A172 (cell line): ENCODE measurements around the gene TSNAXIP1. TPM values are rescaled to one million over a fixed set of nuclear protein-coding genes. Genes with fewer than 3 reads are reported as not detected.

Experiments used
- DNase-seq: peaks from one replicate; pipeline ENCODE4 v3.0.0-alpha.2; 2015; ENCODE audit warnings: low spot score
- total RNA-seq: library from RNA; depleted of rRNA; stranded (reverse); fragments of >200 nt; shearing (Covaris generic); gene quantifications from 2 replicates; pipeline ENCODE4 v1.2.3, GENCODE V29; 2014; rRNA removed

The TSNAXIP1 gene
- 0.05 and 0.55 TPM in 2 replicates for total RNA-seq

- peak; percentile 96 for DNase-seq
Observed at GRCh38 chr16:67806428-67807147, at the start of gene TSNAXIP1, which contains the start of gene RANBP10. TSNAXIP1 (plus strand) TSS chr16:67806889; CDS start chr16:67807150, 261 bp downstream. RANBP10 (minus strand) TSS chr16:67806560; CDS start chr16:67806536, 24 bp downstream.

- DNase-seq: no peak
Observed at GRCh38 chr16:67758006-67758405, 48.7 kb upstream of the TSNAXIP1 start.

DNA sequence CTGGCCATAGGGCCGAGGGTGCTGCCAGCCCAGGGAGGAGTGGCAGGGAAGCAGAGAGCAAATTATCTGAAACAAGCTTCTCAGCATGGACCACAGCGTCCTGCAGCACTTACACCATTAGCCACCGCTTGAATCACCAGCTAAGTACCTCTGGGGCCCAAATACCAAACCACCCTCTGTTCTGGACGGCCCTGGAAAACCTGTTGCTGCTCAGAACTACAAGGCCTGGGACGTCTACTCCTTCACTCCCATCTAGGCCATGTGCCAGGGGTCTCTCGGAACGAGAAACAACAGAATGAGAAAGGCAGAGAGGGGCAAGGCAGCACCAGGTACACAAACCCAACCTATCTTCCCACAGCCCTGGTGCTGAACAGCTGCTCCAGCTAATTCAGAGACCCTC lies 47.7 kb upstream of the TSNAXIP1 start:
- no peak for DNase-seq

- no peak for DNase-seq
Observed at GRCh38 chr16:67760206-67760955, 46.3 kb upstream of the TSNAXIP1 start.

DNA sequence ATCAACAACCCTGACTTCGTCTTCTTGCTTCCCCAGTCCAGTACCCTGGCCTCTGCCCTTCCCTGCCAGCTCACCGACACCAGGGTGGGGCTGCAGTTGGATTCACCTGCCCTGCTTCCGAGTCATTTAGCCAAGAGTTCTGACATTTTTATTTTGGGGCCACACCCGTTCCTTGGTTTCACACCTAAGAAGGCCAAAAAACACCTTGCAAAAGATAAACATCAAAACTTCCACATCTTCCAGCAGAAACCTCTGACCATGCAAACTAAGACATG lies 45.8 kb upstream of the TSNAXIP1 start:
- DNase-seq: no peak

DNA sequence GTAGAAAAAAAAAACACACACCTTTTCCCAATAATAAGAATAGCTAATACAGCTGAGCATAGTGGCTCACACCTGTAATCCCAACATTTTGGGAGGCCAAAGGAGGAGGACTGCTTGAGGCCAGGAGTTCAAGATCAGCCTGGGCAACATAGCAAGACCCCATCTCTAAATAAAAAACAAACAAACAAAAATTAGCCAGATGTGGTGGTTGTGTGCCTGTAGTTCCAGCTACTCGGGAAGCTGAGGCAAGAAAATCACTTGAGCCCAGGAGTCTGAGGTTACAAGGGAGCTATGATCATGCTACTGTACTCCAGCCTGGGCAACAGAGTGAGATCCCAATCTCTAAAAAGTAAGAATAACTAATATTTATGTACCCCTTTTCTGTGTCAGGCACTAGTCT lies 44.8 kb upstream of the TSNAXIP1 start:
- DNase-seq: no peak

DNA sequence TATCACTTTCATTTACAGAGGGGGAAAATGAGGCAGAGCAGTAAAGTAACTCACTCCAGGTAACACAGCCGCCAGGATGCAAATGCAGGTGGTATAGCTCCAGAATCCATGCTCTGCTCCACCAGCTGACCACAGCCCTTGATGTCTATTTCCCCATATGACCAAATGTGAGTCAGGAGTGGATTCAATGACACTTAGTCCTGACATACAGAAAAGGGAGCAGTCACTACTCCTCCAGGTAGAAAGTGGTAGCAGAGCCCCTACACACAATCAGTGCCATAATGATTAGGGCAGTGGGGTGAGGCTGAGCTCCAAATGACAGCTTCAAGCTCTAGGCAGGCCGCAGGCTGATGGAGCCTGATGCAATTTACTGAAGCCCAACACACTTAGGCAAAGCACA lies 44.3 kb upstream of the TSNAXIP1 start:
- DNase-seq: no peak

- DNase-seq: no peak
Observed at GRCh38 chr16:67763066-67763465, 43.6 kb upstream of the TSNAXIP1 start.

- DNase-seq: no peak
Observed at GRCh38 chr16:67764158-67764667, 42.5 kb upstream of the TSNAXIP1 start.

DNA sequence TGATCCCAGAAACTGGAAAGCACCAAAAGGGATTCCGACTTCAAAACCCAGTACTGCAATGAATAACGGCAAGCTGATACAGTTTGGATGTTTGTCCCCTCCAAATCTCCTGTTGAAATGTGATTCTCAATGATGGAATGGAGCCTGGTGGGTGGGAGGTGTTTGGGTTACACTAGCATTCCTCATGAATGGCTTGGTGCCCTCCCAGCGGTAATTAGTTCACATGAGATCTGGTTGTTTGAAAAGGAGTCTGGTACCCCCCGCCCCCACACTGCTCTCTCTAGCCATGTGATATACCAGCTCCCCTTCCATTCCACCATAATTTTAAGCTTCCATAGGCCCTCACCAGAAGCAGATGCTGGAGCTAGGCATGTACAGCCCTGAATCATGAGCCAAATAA lies 40.4 kb upstream of the TSNAXIP1 start:
- DNase-seq: no peak

GRCh38 chr16:67767953-67768352 lies 38.7 kb upstream of the TSNAXIP1 start:
- DNase-seq: peak; percentile 38

GRCh38 chr16:67770346-67770991 lies 36.2 kb upstream of the TSNAXIP1 start:
- no peak for DNase-seq

DNA sequence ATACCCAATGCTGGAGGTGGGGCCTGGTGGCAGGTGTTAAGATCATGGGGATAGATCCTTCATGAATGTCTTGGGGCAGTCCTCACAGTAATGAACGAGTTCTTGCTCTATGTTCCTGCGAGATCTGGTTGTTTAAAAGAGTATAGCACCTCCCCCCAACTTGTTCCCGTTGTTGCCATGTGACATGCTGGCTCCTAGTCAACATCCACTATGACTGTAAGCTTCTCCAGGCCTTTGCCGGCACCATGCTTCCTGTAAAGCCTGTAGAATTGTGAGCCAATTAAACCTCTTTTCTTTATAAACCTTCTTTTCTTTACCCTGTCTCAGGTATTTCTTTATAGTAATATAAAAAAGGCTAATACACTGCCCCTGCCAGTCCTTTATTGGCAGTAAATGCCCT lies 33.6 kb upstream of the TSNAXIP1 start:
- DNase-seq: no peak

- no peak for DNase-seq
Observed at GRCh38 chr16:67773569-67774456, 32.9 kb upstream of the TSNAXIP1 start.

DNA sequence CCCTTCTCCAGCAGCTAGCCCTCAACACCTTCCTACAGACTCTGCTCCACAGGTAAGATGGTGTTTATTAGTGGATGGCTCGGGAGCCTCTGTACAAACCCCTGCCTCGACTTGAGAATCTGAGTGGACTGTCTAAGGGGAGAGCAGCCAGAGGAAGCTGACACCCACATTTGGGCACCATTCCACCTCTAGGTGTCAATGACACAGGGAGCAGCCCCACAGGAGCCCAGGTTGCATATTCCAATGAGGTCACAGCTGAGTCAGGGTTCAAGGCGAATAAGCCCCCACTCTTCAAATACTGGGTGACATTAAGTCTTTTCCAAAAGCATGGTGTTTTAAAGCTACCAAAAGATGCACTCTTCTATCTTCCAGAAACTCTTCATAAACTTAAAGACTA lies 32.2 kb upstream of the TSNAXIP1 start:
- no peak for DNase-seq

GRCh38 chr16:67775273-67775672 lies 31.4 kb upstream of the TSNAXIP1 start:
- no peak for DNase-seq

- no peak for DNase-seq
Observed at GRCh38 chr16:67779256-67780014, 27.3 kb upstream of the TSNAXIP1 start.

DNA sequence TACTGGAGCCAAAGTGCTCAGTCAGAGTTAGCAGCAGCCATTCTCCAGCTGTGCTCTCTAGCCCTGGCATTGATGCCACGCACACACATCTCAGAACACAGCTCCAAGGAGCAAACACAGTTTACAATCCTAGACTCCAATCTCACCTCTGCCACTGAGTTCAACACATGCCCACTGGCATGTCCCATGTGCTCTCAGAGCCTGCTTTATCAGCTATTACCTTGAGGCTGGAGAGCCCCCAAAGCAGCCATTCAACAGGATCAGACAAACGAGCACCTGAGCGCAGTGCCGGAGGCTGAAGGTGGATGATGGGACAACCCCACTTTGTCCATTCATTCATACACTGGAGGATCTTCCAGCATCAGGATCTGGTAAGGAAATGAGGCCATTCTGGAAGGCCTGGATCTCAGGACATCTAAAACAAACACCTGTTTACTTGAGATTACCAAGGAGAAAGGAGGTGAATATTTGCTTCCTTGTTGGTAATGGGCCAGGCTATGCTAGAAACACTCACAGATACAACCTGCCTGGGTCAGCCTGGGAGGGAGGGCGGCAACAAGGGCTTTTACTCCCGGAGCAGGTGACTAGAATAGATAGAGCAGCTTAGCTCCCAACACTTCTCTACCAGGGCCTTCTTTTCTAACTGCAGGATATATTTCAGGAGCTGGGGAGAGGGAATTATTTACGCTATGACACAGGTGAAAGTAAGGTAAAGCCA lies 25.7 kb upstream of the TSNAXIP1 start:
- DNase-seq: no peak

GRCh38 chr16:67781565-67781921 lies 25.1 kb upstream of the TSNAXIP1 start:
- no peak for DNase-seq
